ENCODE results near the gene RNF167. TPM values are rescaled to one million over a fixed set of nuclear protein-coding genes. Genes with fewer than 3 reads are reported as not detected.
A peak's percentile ranks its signal among the peaks of the same experiment; 100 is the strongest.

Gene RNF167
- total and polyA plus RNA-seq, 2 of the 13 experiments (the other 11 are each of a cell fraction or from before 2014, with no cell fraction given): 44.1 to 45.4 TPM

- no peak for TF ChIP-seq ISL2 (CRISPR knock-in tag; IDR thresholded peaks at IDR 0.05)
- TF ChIP-seq FUBP1 (CRISPR knock-in tag; IDR thresholded peaks at IDR 0.05; ENCODE audit: borderline replicate concordance): no peak
- no peak for TF ChIP-seq ZNF460 (CRISPR knock-in tag; IDR thresholded peaks at IDR 0.05; ENCODE audit: borderline replicate concordance)
- TF ChIP-seq, protein P1, sequence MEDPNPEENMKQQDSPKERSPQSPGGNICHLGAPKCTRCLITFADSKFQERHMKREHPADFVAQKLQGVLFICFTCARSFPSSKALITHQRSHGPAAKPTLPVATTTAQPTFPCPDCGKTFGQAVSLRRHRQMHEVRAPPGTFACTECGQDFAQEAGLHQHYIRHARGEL (CRISPR knock-in tag; IDR thresholded peaks at IDR 0.05): no peak
- TF ChIP-seq ZNF780A (CRISPR knock-in tag; IDR thresholded peaks at IDR 0.05): no peak
- TF ChIP-seq, protein P2, sequence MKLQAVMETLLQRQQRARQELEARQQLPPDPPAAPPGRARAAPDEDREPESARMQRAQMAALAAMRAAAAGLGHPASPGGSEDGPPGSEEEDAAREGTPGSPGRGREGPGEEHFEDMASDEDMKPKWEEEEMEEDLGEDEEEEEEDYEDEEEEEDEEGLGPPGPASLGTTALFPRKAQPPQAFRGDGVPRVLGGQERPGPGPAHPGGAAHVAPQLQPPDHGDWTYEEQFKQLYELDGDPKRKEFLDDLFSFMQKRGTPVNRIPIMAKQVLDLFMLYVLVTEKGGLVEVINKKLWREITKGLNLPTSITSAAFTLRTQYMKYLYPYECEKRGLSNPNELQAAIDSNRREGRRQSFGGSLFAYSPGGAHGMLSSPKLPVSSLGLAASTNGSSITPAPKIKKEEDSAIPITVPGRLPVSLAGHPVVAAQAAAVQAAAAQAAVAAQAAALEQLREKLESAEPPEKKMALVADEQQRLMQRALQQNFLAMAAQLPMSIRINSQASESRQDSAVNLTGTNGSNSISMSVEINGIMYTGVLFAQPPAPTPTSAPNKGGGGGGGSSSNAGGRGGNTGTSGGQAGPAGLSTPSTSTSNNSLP (IDR thresholded peaks at IDR 0.05; ENCODE audit: low read depth, low read length): peak; percentile 44; the same call in 1 of the 2 replicates
- no peak for TF ChIP-seq ZNF776 (CRISPR knock-in tag; IDR thresholded peaks at IDR 0.05)
- 0 out of 2 replicates have a peak, but pooled peaks have one; percentile 63 for TF ChIP-seq ZNF296 (CRISPR knock-in tag; conservative IDR thresholded peaks at IDR 0.05)
- TF ChIP-seq JUNB (CRISPR knock-in tag; IDR thresholded peaks at IDR 0.05; ENCODE audit: borderline replicate concordance): no peak
- TF ChIP-seq ZFP62 (CRISPR knock-in tag; IDR thresholded peaks at IDR 0.05): no peak
- TF ChIP-seq, protein P3, sequence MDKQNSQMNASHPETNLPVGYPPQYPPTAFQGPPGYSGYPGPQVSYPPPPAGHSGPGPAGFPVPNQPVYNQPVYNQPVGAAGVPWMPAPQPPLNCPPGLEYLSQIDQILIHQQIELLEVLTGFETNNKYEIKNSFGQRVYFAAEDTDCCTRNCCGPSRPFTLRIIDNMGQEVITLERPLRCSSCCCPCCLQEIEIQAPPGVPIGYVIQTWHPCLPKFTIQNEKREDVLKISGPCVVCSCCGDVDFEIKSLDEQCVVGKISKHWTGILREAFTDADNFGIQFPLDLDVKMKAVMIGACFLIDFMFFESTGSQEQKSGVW (CRISPR knock-in tag; IDR thresholded peaks at IDR 0.05; ENCODE audit: borderline replicate concordance): no peak
- TF ChIP-seq PHB2 (IDR thresholded peaks at IDR 0.05; ENCODE audit: partially characterized antibody): no peak
- no peak for TF ChIP-seq SRY (CRISPR knock-in tag; IDR thresholded peaks at IDR 0.05)
- TF ChIP-seq, protein P4, sequence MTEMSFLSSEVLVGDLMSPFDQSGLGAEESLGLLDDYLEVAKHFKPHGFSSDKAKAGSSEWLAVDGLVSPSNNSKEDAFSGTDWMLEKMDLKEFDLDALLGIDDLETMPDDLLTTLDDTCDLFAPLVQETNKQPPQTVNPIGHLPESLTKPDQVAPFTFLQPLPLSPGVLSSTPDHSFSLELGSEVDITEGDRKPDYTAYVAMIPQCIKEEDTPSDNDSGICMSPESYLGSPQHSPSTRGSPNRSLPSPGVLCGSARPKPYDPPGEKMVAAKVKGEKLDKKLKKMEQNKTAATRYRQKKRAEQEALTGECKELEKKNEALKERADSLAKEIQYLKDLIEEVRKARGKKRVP (CRISPR knock-in tag; IDR thresholded peaks at IDR 0.05): no peak
- no peak for TF ChIP-seq ZNF101 (CRISPR knock-in tag; IDR thresholded peaks at IDR 0.05; ENCODE audit: borderline replicate concordance, low read depth)
- no peak for TF ChIP-seq ZNF563 (CRISPR knock-in tag; IDR thresholded peaks at IDR 0.05)
- TF ChIP-seq MEIS1 (CRISPR knock-in tag; IDR thresholded peaks at IDR 0.05; ENCODE audit: borderline replicate concordance): no peak
- TF ChIP-seq PAX8 (CRISPR knock-in tag; IDR thresholded peaks at IDR 0.05; ENCODE audit: borderline replicate concordance): no peak
- TF ChIP-seq MBNL3 (CRISPR knock-in tag; conservative IDR thresholded peaks at IDR 0.05): no peak
- TF ChIP-seq KDM1A (CRISPR knock-in tag; IDR thresholded peaks at IDR 0.05): no peak
- TF ChIP-seq TCF7 (IDR thresholded peaks at IDR 0.05; ENCODE audit: low read depth): no peak
- TF ChIP-seq, protein P5, sequence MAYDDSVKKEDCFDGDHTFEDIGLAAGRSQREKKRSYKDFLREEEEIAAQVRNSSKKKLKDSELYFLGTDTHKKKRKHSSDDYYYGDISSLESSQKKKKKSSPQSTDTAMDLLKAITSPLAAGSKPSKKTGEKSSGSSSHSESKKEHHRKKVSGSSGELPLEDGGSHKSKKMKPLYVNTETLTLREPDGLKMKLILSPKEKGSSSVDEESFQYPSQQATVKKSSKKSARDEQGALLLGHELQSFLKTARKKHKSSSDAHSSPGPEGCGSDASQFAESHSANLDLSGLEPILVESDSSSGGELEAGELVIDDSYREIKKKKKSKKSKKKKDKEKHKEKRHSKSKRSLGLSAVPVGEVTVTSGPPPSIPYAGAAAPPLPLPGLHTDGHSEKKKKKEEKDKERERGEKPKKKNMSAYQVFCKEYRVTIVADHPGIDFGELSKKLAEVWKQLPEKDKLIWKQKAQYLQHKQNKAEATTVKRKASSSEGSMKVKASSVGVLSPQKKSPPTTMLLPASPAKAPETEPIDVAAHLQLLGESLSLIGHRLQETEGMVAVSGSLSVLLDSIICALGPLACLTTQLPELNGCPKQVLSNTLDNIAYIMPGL (CRISPR knock-in tag; IDR thresholded peaks at IDR 0.05; ENCODE audit: borderline replicate concordance in 1 of 2, low read depth in 1 of 2): no peak
Measured at GRCh38 chr17:4966844-4967538, 26.9 kb downstream of the RNF167 start (continued).

Measured in HepG2 (cell line).